HAP-1 (cell line): ENCODE results near the gene CERS6.
"Not testable (repeated sequence)": the region's sequence is repeated elsewhere in the genome, so short reads cannot be mapped to it uniquely, and the experiment has no call there.

Source experiments
- DNase-seq, 2 experiments: peaks; one replicate each; pipeline ENCODE4 v3.0.0-alpha.2; 2016 to 2020; ENCODE audit warnings: low spot score in 2 of 2
- H3K27me3 ChIP-seq: fragments of 250-450 bp; sonication (Bioruptor Pico); 2 replicates; pipeline ENCODE4 v1.5.1; 2020; ENCODE audit warnings: low read depth, mild to moderate bottlenecking, moderate library complexity
- H3K36me3 ChIP-seq: fragments of 250-450 bp; sonication (Bioruptor Pico); replicated peaks from 2 replicates; pipeline ENCODE4 v1.5.1; 2020; ENCODE audit warnings: mild to moderate bottlenecking
- H3K4me1 ChIP-seq: fragments of 250-450 bp; sonication (Bioruptor Pico); 2 replicates; pipeline ENCODE4 v1.5.1; 2020; ENCODE audit warnings: mild to moderate bottlenecking
- H3K4me3 ChIP-seq: fragments of 250-450 bp; sonication (Bioruptor Pico); 2 replicates; pipeline ENCODE4 v1.5.1; 2020; ENCODE audit warnings: mild to moderate bottlenecking, moderate library complexity
- H3K9me3 ChIP-seq: fragments of 250-450 bp; sonication (Bioruptor Pico); 2 replicates; pipeline ENCODE4 v1.5.1; 2020; ENCODE audit warnings: mild to moderate bottlenecking, moderate library complexity
- in situ Hi-C: fragments of 300-500 bp; cut with MboI; formaldehyde crosslinking; loops from 3 replicates; pipeline ENCODE4 v1.14.3; 2020; ENCODE audit warnings: low sequenced_read_pairs, inconsistent platforms, mixed read lengths

The CERS6 gene

GRCh38 chr2:168455645-168456520 lies at the start of gene CERS6:
Gene CERS6, plus strand, starts transcription at chr2:168456272. Its CDS starts 177 bp downstream, at chr2:168456449.
- H3K4me3 ChIP-seq = peak within 1 kb of the TSS; percentile 70
- H3K27me3 ChIP-seq = no peaks in the 10 kb centered on the region
- DNase-seq = peak; percentile 79 to 94
- in situ Hi-C loops = no loop called here
- H3K4me1 ChIP-seq = peaks cover 20% of the 10 kb centered on the region
- H3K9me3 ChIP-seq = no peaks in the 10 kb centered on the region
- H3K36me3 ChIP-seq = no peaks in the 10 kb centered on the region

GRCh38 chr2:168412301-168412700 lies 43.8 kb upstream of the CERS6 start:
- H3K4me1 ChIP-seq, in situ Hi-C loops, H3K9me3 ChIP-seq, H3K4me3 ChIP-seq, DNase-seq, H3K27me3 ChIP-seq, H3K36me3 ChIP-seq: not testable (repeated sequence)

- DNase-seq, H3K4me1 ChIP-seq, H3K4me3 ChIP-seq, H3K9me3 ChIP-seq, H3K36me3 ChIP-seq, in situ Hi-C loops, H3K27me3 ChIP-seq: not testable (repeated sequence)
Measured at GRCh38 chr2:168413101-168413500, 43.0 kb upstream of the CERS6 start.

GRCh38 chr2:168416555-168416954 lies 39.5 kb upstream of the CERS6 start:
- in situ Hi-C loops = no loop called here
- Histone ChIP-seq H3K27me3 (no peaks in the 10 kb centered on the region), H3K4me1 (no peaks in the 10 kb centered on the region), H3K36me3 (no peaks in the 10 kb centered on the region), H3K9me3 (peaks cover 4% of the 10 kb centered on the region; the same call in 1 of the 2 replicates), H3K4me3 (no peak overlapping the region)
- DNase-seq = no peak

- Histone ChIP-seq H3K27me3 (no peaks in the 10 kb centered on the region), H3K4me1 (peaks cover 17% of the 10 kb centered on the region), H3K9me3 (no peaks in the 10 kb centered on the region), H3K36me3 (no peaks in the 10 kb centered on the region), H3K4me3 (no peak overlapping the region)
- DNase-seq = no peak
- in situ Hi-C loops = no loop called here
Measured at GRCh38 chr2:168422584-168422983, 33.5 kb upstream of the CERS6 start.

- in situ Hi-C loops = no loop called here
- peak; percentile 35 to 90 for DNase-seq
Measured at GRCh38 chr2:168424112-168424951, 31.7 kb upstream of the CERS6 start.

GRCh38 chr2:168424971-168425370 lies 31.1 kb upstream of the CERS6 start:
- no peaks in the 10 kb centered on the region for H3K36me3 ChIP-seq
- peaks cover 17% of the 10 kb centered on the region for H3K4me1 ChIP-seq
- H3K27me3 ChIP-seq = no peaks in the 10 kb centered on the region
- H3K4me3 ChIP-seq = no peak overlapping the region
- DNase-seq = no peak
- in situ Hi-C loops = no loop called here
- no peaks in the 10 kb centered on the region for H3K9me3 ChIP-seq

More at GRCh38 chr2:168424112-168424951, 31.7 kb upstream of the CERS6 start:
- Histone ChIP-seq H3K36me3 (no peaks in the 10 kb centered on the region), H3K9me3 (no peaks in the 10 kb centered on the region), H3K4me1 (peaks cover 17% of the 10 kb centered on the region), H3K4me3 (no peak overlapping the region), H3K27me3 (no peaks in the 10 kb centered on the region)

- H3K4me3 ChIP-seq = no peak overlapping the region
- H3K27me3 ChIP-seq = no peaks in the 10 kb centered on the region
- H3K36me3 ChIP-seq = no peaks in the 10 kb centered on the region
- in situ Hi-C loops = no loop called here
- peaks cover 28% of the 10 kb centered on the region for H3K4me1 ChIP-seq
- DNase-seq = no peak
- H3K9me3 ChIP-seq = no peaks in the 10 kb centered on the region
Measured at GRCh38 chr2:168426861-168427260, 29.2 kb upstream of the CERS6 start.

- in situ Hi-C loops = no loop called here
- no peaks in the 10 kb centered on the region for H3K27me3 ChIP-seq
- no peak overlapping the region for H3K4me3 ChIP-seq
- no peak for DNase-seq
- peaks cover 34% of the 10 kb centered on the region for H3K4me1 ChIP-seq
- no peaks in the 10 kb centered on the region for H3K9me3 ChIP-seq
- H3K36me3 ChIP-seq = no peaks in the 10 kb centered on the region
Measured at GRCh38 chr2:168427451-168427850, 28.6 kb upstream of the CERS6 start.

- Histone ChIP-seq H3K36me3 (no peaks in the 10 kb centered on the region), H3K4me3 (no peak overlapping the region), H3K9me3 (no peaks in the 10 kb centered on the region), H3K4me1 (peaks cover 38% of the 10 kb centered on the region), H3K27me3 (no peaks in the 10 kb centered on the region)
- in situ Hi-C loops = no loop called here
- no peak for DNase-seq
Measured at GRCh38 chr2:168428431-168428830, 27.6 kb upstream of the CERS6 start.

- in situ Hi-C loops = no loop called here
- no peaks in the 10 kb centered on the region for H3K36me3 ChIP-seq
- no peaks in the 10 kb centered on the region for H3K9me3 ChIP-seq
- H3K27me3 ChIP-seq = no peaks in the 10 kb centered on the region
- H3K4me3 ChIP-seq = no peak overlapping the region
- DNase-seq = no peak
- peaks cover 26% of the 10 kb centered on the region for H3K4me1 ChIP-seq
Measured at GRCh38 chr2:168429988-168430387, 26.1 kb upstream of the CERS6 start.

GRCh38 chr2:168430431-168430830 lies 25.6 kb upstream of the CERS6 start:
- no peaks in the 10 kb centered on the region for H3K36me3 ChIP-seq
- no peaks in the 10 kb centered on the region for H3K27me3 ChIP-seq
- no peaks in the 10 kb centered on the region for H3K9me3 ChIP-seq
- H3K4me3 ChIP-seq = no peak overlapping the region
- in situ Hi-C loops = no loop called here
- peaks cover 22% of the 10 kb centered on the region for H3K4me1 ChIP-seq
- no peak for DNase-seq

GRCh38 chr2:168431301-168432024 lies 24.6 kb upstream of the CERS6 start:
- H3K4me3 ChIP-seq = no peak overlapping the region
- no peaks in the 10 kb centered on the region for H3K27me3 ChIP-seq
- H3K9me3 ChIP-seq = no peaks in the 10 kb centered on the region
- peaks cover 22% of the 10 kb centered on the region for H3K4me1 ChIP-seq
- no peaks in the 10 kb centered on the region for H3K36me3 ChIP-seq
- peak; percentile 47 to 91 for DNase-seq
- in situ Hi-C loops = no loop called here
